ENCODE data around the gene ARRDC3. TPM values are rescaled to one million over a fixed set of nuclear protein-coding genes. Genes with fewer than 3 reads are reported as not detected.
"Not testable (repeated sequence)": the region's sequence is repeated elsewhere in the genome, so short reads cannot be mapped to it uniquely, and the experiment has no call there.

ARRDC3 gene
- polyA plus RNA-seq (2013, experiment 1 of 2; ENCODE audit: insufficient read length) = 27.6 TPM
- polyA plus RNA-seq (2013, experiment 2 of 2; ENCODE audit: insufficient read length) = 26.4 TPM

- peak; percentile 97 for DNase-seq
Measured at GRCh38 chr5:91383027-91383955, at the start of gene ARRDC3. Gene ARRDC3, minus strand, starts transcription at chr5:91383317. Its CDS starts 225 bp downstream, at chr5:91383092.

GRCh38 chr5:91430949-91431348 lies 47.8 kb upstream of the ARRDC3 start:
- no peak for DNase-seq

GRCh38 chr5:91424638-91425436 lies 41.7 kb upstream of the ARRDC3 start:
- no peak for DNase-seq

- peak; percentile 37 for DNase-seq
Measured at GRCh38 chr5:91423871-91424270, 40.8 kb upstream of the ARRDC3 start.

GRCh38 chr5:91420879-91421278 lies 37.8 kb upstream of the ARRDC3 start:
- DNase-seq = no peak

GRCh38 chr5:91419571-91420537 lies 36.7 kb upstream of the ARRDC3 start:
- peak; percentile 57 for DNase-seq

GRCh38 chr5:91419136-91419535 lies 36.0 kb upstream of the ARRDC3 start:
- DNase-seq = no peak

GRCh38 chr5:91418158-91418557 lies 35.0 kb upstream of the ARRDC3 start:
- no peak for DNase-seq

GRCh38 chr5:91417219-91417618 lies 34.1 kb upstream of the ARRDC3 start:
- DNase-seq = no peak

GRCh38 chr5:91416491-91416890 lies 33.4 kb upstream of the ARRDC3 start:
- peak; percentile 35 for DNase-seq

- DNase-seq = no peak
Measured at GRCh38 chr5:91409304-91409703, 26.2 kb upstream of the ARRDC3 start.

- no peak for DNase-seq
Measured at GRCh38 chr5:91408710-91409109, 25.6 kb upstream of the ARRDC3 start.

GRCh38 chr5:91407204-91407603 lies 24.1 kb upstream of the ARRDC3 start:
- no peak for DNase-seq

- peak; percentile 87 for DNase-seq
Measured at GRCh38 chr5:91403438-91403837, 20.3 kb upstream of the ARRDC3 start.

- peak; percentile 71 for DNase-seq
Measured at GRCh38 chr5:91401175-91401574, 18.1 kb upstream of the ARRDC3 start.

GRCh38 chr5:91397791-91398190 lies 14.7 kb upstream of the ARRDC3 start:
- DNase-seq = no peak

- no peak for DNase-seq
Measured at GRCh38 chr5:91390268-91390667, 7.2 kb upstream of the ARRDC3 start.

GRCh38 chr5:91389555-91389954 lies 6.4 kb upstream of the ARRDC3 start:
- DNase-seq = not testable (repeated sequence)

GRCh38 chr5:91388362-91388761 lies 5.2 kb upstream of the ARRDC3 start:
- DNase-seq = no peak

GRCh38 chr5:91386120-91386519 lies 3.0 kb upstream of the ARRDC3 start:
- DNase-seq = no peak

GRCh38 chr5:91385596-91385995 lies 2.5 kb upstream of the ARRDC3 start:
- not testable (repeated sequence) for DNase-seq

Measured in fibroblast of skin of abdomen (primary cell).